GM23248 (cell line): ENCODE results near the gene NINL.

Experiments
- EZH2 ChIP-seq: fragments of 200-600 bp; sonication (generic); IDR thresholded peaks from 2 replicates; pipeline ENCODE4 v1.6.1; 2018; ENCODE audit warnings: antibody characterized with exemption, mild to moderate bottlenecking; ENCODE audit not compliant: insufficient read depth, poor library complexity, severe bottlenecking
- EZH2phosphoT487 ChIP-seq: fragments of 200-600 bp; sonication (generic); IDR thresholded peaks from 2 replicates; pipeline ENCODE4 v1.6.1; 2018; ENCODE audit warnings: antibody characterized with exemption, moderate library complexity, mild to moderate bottlenecking, low read depth; ENCODE audit not compliant: insufficient read depth

- no peak for TF ChIP-seq EZH2phosphoT487
- TF ChIP-seq EZH2: no peak
These were observed 36.1 kb downstream of the NINL start for GRCh38 chr20:25549172-25549773.
